T-helper 2 cell treated with Interferon-gamma antibody and Interleukin-4, amounts not matched to agents 5 μg/mL and 100 μg/mL, for 36 hours (primary cell): ENCODE results near the gene HAUS1.
"Not testable (repeated sequence)": the region's sequence is repeated elsewhere in the genome, so short reads cannot be mapped to it uniquely, and the experiment has no call there.

Experiments
- DNase-seq: peaks from one replicate; pipeline ENCODE4 v3.0.0; 2021; ENCODE audit warnings: low spot score
- H3K27ac Mint-ChIP-seq: one replicate; pipeline ENCODE4 v1.8.0; 2021; ENCODE audit warnings: mild to moderate bottlenecking, mixed read lengths
- H3K27me3 Mint-ChIP-seq: one replicate; pipeline ENCODE4 v1.8.0; 2021; ENCODE audit warnings: low read depth, mixed read lengths
- H3K36me3 Mint-ChIP-seq: one replicate; pipeline ENCODE4 v1.8.0; 2021; ENCODE audit warnings: low read depth, mixed read lengths
- H3K4me1 Mint-ChIP-seq: one replicate; pipeline ENCODE4 v1.8.0; 2021; ENCODE audit warnings: low read depth, mixed read lengths
- H3K4me3 Mint-ChIP-seq: one replicate; pipeline ENCODE4 v1.8.0; 2022; ENCODE audit warnings: mild to moderate bottlenecking, moderate library complexity, mixed read lengths
- H3K9me3 Mint-ChIP-seq: one replicate; pipeline ENCODE4 v1.8.0; 2021; ENCODE audit warnings: mixed read lengths

HAUS1 gene

DNA sequence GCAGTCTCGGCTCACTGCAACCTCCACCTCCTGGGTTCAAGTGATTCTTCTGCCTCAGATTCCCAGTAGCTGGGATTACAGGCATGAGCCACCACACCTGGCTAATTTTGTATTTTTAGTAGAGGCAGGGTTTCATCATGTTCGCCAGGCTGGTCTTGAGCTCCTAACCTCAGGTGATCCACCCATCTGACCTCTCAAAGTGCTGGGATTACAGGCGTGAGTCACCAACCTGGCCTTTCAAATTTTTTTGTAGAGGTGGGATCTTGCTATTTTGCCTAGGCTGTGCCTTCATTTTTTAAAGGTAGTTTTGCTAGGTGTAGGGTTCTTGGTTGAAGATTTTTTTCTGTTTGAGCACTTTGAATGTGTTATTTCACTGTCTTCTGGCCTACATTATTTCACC, 6.2 kb downstream of the HAUS1 start:
- H3K36me3 Mint-ChIP-seq = peaks cover 39% of the 10 kb centered on the region
- peak overlapping the region; percentile 26 for H3K27ac Mint-ChIP-seq
- no peaks in the 10 kb centered on the region for H3K9me3 Mint-ChIP-seq
- no peak overlapping the region for H3K4me3 Mint-ChIP-seq
- no peaks in the 10 kb centered on the region for H3K27me3 Mint-ChIP-seq
- no peak for DNase-seq
- peaks cover 9% of the 10 kb centered on the region for H3K4me1 Mint-ChIP-seq

DNA sequence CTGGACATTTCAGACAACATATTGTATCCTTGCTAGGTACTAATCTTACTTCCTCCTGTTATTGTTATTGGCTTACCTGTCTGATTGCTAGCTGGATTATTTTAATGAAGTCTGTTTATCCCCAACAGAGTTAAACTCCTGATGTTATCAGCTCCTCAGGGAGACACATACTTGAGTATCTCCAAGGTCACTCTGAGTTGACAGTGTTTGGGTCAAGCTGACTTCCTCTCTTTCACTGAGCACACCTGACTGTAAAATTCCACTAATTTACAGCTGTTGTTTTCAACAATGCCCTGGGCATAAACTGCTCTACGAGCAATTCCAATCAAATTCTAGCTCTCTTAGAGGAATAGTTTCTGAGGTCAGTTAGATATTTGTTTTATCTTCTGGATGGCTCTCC, 9.6 kb downstream of the HAUS1 start:
- Mint-ChIP-seq H3K27ac (no peak overlapping the region), H3K4me3 (no peak overlapping the region), H3K27me3 (no peaks in the 10 kb centered on the region), H3K9me3 (no peaks in the 10 kb centered on the region), H3K4me1 (no peaks in the 10 kb centered on the region), H3K36me3 (peaks cover 41% of the 10 kb centered on the region)
- no peak for DNase-seq

DNA sequence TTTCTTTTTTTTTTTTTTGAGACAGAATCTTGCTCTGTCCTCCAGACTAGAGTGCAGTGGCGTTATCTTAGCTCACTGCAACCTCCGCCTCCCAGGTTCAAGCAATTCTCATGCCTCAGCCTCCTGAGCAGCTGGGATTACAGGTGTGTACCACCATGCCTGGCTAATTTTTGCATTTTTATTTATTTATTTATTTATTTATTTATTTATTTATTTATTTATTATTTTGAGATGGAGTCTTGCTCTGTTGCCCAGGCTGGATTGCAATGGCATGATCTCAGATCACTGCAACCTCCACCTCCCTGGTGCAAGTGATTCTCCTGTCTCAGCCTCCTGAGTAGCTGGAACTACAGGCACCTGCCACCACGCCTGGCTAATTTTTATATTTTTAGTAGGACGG, 22.4 kb downstream of the HAUS1 start:
- not testable (repeated sequence) for H3K9me3 Mint-ChIP-seq, H3K4me1 Mint-ChIP-seq, H3K4me3 Mint-ChIP-seq, H3K27me3 Mint-ChIP-seq, H3K27ac Mint-ChIP-seq, DNase-seq
- H3K36me3 Mint-ChIP-seq = peaks cover 41% of the 10 kb centered on the region

DNA sequence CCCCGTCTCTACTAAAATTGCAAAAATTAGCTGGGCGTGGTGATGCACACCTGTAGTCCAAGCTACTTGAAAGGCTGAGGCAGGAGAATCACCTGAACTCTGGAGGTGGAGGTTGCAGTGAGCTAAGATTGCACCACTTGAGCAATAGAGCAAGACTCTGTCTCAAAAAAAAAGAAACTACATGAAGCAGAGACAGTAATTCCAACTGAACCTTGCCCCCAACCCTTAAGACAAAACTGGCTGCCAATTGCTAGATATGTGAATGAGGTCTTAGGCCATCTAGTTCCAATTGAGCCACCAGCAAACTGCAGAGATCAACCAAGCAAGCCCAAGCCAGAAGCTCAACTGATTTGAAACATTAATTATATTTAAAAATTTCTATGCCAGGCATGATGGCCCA, 25.9 kb downstream of the HAUS1 start:
- Mint-ChIP-seq H3K9me3 (no peaks in the 10 kb centered on the region), H3K36me3 (peaks cover 25% of the 10 kb centered on the region), H3K27ac (no peak overlapping the region), H3K4me3 (no peak overlapping the region), H3K4me1 (no peaks in the 10 kb centered on the region), H3K27me3 (no peaks in the 10 kb centered on the region)
- DNase-seq = no peak

DNA sequence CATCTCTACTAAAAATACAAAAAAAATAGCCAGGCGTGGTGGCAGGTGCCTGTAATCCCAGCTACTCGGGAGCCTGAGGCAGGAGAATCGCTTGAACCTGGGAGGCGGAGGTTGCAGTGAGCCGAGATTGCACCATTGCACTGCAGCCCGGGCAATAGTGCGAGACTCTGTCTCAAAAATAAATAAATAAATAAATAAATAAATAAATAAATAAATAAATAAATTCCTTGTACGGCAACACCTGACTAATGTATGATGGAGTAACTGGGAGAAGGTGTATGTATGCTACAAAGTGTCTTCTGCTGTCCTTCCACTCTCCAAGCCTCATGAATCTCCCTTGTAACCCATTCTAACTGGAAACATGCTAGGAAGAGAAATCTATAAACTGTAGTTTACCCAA, 26.4 kb downstream of the HAUS1 start:
- H3K4me1 Mint-ChIP-seq, H3K9me3 Mint-ChIP-seq, H3K27me3 Mint-ChIP-seq, H3K27ac Mint-ChIP-seq, H3K4me3 Mint-ChIP-seq, DNase-seq: not testable (repeated sequence)
- peaks cover 25% of the 10 kb centered on the region for H3K36me3 Mint-ChIP-seq

DNA sequence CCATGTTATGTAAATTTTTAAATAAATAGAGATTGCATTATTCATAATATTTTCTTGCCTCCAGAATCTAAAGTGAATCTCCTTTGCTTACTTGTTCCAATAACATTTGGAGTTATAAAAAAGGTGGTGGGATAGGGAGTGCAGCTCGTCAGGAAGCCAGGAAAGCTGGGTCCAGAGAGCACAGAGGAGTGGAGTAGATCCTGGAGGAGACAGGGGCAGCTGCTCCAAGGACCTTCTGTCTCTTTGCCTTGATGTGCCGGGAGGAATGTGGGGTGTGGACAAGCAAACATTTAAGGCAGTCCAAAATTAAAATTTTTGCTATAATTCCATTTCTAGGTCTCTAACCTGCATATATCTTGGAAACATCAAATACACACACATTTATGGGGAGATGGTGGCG, 29.3 kb downstream of the HAUS1 start:
- no peak for DNase-seq
- H3K36me3 Mint-ChIP-seq = peaks cover 15% of the 10 kb centered on the region
- no peak overlapping the region for H3K4me3 Mint-ChIP-seq
- H3K27me3 Mint-ChIP-seq = no peaks in the 10 kb centered on the region
- no peaks in the 10 kb centered on the region for H3K4me1 Mint-ChIP-seq
- H3K9me3 Mint-ChIP-seq = no peaks in the 10 kb centered on the region
- no peak overlapping the region for H3K27ac Mint-ChIP-seq

DNA sequence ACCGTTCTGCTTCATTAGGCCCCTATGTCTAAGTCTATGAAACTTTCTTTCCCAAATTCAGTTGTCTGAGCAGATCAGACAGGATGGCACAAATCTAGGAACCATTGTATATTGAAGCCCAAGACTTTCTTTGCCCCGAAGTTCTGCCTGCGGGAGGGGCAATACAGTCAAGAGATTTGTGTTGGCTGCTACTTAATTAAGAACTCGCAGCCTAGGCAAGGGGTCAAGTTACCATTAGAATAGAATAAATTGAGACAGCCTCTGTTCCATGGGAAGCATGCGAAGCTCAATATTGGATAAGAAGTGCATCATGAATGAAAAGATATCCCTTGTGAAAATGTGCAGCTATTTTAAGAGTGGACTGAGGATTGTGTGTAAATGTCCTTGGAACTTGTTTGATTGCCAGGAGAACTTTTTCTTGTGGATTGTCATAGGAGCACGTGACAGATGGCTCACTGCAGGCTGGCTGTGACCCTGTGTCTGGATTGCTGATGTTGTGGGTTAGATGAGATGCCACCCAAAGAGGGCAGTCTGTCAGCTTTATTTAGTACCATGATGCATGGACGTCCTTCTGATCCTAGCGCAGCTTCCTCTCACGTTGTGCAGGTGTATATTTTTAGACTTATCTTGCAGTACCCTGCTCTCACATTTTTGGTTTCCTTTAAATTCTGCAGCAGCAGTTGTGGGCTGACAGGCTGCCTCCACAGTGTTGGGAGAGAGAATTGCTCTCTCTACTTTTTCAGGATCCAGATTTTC, 30.9 kb downstream of the HAUS1 start:
- Mint-ChIP-seq H3K36me3 (peaks cover 6% of the 10 kb centered on the region), H3K9me3 (no peaks in the 10 kb centered on the region), H3K27me3 (no peaks in the 10 kb centered on the region), H3K4me3 (no peak overlapping the region), H3K27ac (no peak overlapping the region), H3K4me1 (no peaks in the 10 kb centered on the region)
- no peak for DNase-seq

DNA sequence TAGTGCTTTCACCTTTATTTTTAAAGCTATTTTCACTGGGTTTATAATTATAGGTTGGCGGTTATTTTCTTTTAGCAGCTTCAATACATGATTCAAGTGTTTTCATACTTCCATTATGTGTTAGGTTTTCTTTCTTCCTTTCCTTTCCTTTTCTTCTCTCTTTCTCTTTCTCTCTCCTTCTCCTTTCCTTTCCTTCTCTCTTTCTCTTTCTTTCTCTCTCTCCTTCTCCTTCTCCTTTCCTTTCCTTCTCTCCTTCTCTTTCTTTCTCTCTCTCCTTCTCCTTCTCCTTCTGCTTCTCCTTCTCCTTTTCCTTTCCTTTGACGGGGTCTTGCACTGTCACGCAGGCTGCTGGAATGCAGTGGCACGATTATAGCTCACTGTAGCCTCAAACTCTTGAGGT, 36.0 kb downstream of the HAUS1 start:
- H3K4me1 Mint-ChIP-seq = no peaks in the 10 kb centered on the region
- no peaks in the 10 kb centered on the region for H3K27me3 Mint-ChIP-seq
- no peak for DNase-seq
- H3K36me3 Mint-ChIP-seq = no peaks in the 10 kb centered on the region
- no peak overlapping the region for H3K4me3 Mint-ChIP-seq
- no peaks in the 10 kb centered on the region for H3K9me3 Mint-ChIP-seq
- no peak overlapping the region for H3K27ac Mint-ChIP-seq

DNA sequence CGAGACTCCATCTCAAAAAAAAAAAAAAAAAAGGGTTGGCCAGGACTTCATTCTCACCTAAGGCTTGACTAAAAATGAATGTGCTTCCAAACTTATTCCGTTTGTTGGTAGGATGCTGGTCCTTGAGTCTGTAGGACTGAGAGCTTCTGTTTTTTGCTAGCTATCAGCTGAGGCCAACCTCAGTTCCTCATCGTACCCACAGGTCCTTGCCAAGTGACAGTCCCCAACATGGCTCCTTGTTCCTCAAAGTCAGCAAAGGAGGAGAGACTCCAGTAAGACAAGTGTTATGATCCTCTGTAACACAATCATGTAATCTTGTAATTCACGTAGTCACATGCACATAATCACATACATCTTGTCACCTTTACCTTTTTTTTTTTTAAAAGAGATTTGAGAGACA, 37.0 kb downstream of the HAUS1 start:
- H3K9me3 Mint-ChIP-seq = no peaks in the 10 kb centered on the region
- H3K27ac Mint-ChIP-seq = no peak overlapping the region
- H3K4me3 Mint-ChIP-seq = no peak overlapping the region
- no peaks in the 10 kb centered on the region for H3K27me3 Mint-ChIP-seq
- no peak for DNase-seq
- H3K4me1 Mint-ChIP-seq = no peaks in the 10 kb centered on the region
- H3K36me3 Mint-ChIP-seq = no peaks in the 10 kb centered on the region

DNA sequence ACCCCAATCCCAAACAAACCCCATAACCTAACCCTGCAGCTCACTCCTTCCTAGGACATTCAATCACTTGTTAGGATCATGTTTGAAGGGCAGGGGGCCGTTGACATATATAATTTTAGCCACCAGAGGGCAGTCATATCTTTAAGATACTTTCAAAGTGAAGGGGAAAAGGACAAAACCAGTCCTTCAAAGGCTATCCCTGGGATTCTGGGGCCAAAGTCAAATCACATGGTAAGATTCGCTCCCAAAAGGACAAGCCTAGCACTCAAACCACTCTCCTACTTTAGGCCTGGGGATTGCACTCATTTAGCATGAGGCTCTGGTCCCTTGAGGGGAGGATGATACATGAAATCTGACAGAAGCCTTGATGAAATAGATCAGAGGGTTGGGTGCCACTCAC, 44.6 kb downstream of the HAUS1 start:
- Mint-ChIP-seq H3K4me3 (no peak overlapping the region), H3K9me3 (no peaks in the 10 kb centered on the region), H3K36me3 (peaks cover 9% of the 10 kb centered on the region), H3K4me1 (peaks cover 36% of the 10 kb centered on the region), H3K27ac (peak overlapping the region; percentile 10), H3K27me3 (no peaks in the 10 kb centered on the region)
- peak; percentile 21 for DNase-seq

DNA sequence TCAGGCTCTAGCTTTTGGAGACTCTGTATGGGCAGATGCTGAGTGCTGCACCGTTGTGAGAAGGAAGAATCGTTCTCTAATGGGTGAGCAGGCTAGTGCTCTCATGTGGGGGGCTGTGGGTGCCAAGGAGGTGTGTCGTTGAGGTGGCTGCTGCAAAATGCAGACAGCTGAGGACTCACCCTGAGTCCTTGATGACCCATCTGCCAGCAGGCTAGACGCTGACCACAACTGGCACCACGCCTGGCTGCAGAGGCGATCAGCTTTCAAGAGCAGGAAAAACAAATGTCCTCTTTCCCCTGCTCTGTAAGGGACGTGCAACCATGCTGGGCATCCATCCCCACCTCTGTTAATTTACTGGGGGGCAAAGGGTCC, 48.2 kb downstream of the HAUS1 start:
- DNase-seq = no peak
- Mint-ChIP-seq H3K36me3 (peaks cover 25% of the 10 kb centered on the region), H3K9me3 (peaks cover 8% of the 10 kb centered on the region), H3K27me3 (no peaks in the 10 kb centered on the region), H3K4me1 (peaks cover 68% of the 10 kb centered on the region), H3K4me3 (no peak overlapping the region), H3K27ac (no peak overlapping the region)

DNA sequence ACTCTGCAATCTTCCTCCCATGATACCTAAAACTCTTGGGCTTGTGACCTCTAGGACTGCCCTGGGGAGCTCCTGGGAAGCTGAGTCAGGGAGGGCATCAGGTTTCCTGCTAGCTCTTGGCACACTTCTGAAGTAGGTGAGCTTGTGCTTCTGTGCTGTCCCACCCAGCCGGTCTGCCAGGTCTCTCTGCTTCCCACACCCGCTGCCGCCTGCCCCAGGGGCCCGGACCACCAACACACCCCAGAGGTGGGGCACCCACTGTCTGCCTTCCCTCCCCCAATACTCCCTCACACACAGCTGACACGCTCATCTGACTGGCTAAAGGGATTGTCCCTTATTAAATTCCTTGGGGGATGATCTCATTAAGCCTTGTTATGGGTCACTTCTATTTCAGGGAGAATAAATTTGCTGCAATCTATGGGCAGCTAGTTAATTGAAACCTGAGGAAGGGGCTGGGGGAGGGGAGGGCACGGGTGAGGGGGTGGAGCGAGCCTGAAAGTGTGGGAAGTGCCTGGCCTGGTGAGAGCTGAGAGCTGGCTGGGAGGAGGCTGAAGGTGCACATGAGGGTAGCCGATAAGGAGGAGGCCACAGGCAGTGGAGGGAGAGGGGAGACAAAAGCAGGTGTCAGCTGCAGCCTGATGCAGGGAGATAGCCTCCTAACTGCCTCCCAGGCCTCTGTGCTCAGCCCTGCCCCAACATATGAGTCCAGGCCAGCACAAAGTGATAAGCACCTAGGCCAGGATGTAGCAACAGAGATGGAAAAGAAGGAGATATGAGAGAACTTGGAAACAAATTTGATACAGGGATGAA, 48.8 kb downstream of the HAUS1 start:
- no peak overlapping the region for H3K4me3 Mint-ChIP-seq
- DNase-seq = no peak
- H3K27ac Mint-ChIP-seq = no peak overlapping the region
- H3K4me1 Mint-ChIP-seq = peaks cover 72% of the 10 kb centered on the region
- H3K27me3 Mint-ChIP-seq = no peaks in the 10 kb centered on the region
- H3K36me3 Mint-ChIP-seq = peaks cover 28% of the 10 kb centered on the region
- H3K9me3 Mint-ChIP-seq = peaks cover 8% of the 10 kb centered on the region

DNA sequence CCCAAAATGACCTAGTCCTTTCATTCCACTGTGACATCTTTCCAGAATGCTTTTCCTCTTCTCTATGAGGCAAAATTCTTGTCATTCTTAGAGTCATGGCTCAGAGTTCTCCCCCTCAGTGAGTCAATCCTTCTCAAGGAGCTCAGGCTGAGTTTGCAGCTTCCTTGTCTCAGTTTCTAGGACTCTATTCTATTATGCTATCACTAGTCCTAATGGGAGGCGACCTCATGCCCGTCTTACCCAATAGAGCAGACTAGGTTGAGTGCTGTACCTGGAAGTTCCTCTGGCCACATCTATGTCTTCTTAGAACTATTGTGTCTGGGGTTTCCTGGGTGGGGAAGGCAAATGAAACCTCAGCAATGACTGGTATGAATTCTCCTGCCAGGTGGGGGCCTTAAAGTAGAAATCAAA, 51.5 kb downstream of the HAUS1 start:
- peak; percentile 55 for DNase-seq
- Mint-ChIP-seq H3K36me3 (peaks cover 30% of the 10 kb centered on the region), H3K4me1 (peaks cover 64% of the 10 kb centered on the region), H3K4me3 (peak overlapping the region; percentile 72), H3K9me3 (peaks cover 8% of the 10 kb centered on the region), H3K27ac (peak overlapping the region; percentile 98), H3K27me3 (no peaks in the 10 kb centered on the region)

DNA sequence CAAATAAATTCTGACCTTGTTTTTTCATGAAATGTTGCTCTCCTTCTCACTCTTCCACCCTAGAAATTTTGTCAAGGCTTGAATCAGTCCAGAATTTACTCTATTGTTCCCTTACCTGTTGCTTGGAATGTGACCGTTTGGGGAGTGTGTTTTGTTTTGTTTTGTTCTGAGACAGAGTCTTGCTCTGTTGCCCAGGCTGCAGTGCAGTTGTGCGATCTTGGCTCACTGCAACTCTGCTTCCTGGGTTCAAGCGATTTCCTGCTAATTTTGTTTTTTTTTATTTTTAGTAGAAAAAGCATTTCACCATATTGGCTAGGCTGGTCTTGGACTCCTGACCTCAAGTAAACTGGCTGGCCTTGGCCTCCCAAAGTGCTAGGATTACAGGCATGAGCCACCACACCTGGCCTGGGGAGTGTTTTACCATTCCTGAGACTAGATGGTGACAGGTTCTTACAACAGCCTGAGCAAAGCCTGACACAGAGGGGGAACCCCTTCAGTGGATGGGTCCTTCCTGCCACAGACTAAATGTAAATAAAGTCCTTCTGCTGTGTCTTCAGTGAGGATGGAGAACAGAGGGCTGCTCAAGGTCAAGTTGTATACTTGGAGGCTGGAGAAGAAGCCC, 52.0 kb downstream of the HAUS1 start:
- Mint-ChIP-seq H3K27me3 (no peaks in the 10 kb centered on the region), H3K4me3 (peak overlapping the region; percentile 72), H3K36me3 (peaks cover 30% of the 10 kb centered on the region), H3K27ac (peak overlapping the region; percentile 98), H3K9me3 (peaks cover 8% of the 10 kb centered on the region), H3K4me1 (peaks cover 64% of the 10 kb centered on the region)
- peak; percentile 34 for DNase-seq
